ENCODE results near the gene THRAP3.

THRAP3 gene

GRCh38 chr1:36303650-36304360 is 79.6 kb downstream of the THRAP3 start:
- Histone ChIP-seq H3K14ac (ENCODE audit: low read length) (no peak overlapping the region), H2AFZ (ENCODE audit: insufficient read depth, low read length, poor library complexity) (no peak overlapping the region), H3K4ac (ENCODE audit: low read depth, low read length) (no peak overlapping the region), H2AK5ac (ENCODE audit: low read length) (no peak overlapping the region), H3K27me3 (ENCODE audit: insufficient read depth, low read length) (no peaks in the 10 kb centered on the region), H3K4me2 (ENCODE audit: low read length) (no peak overlapping the region), H3K36me3 (ENCODE audit: control insufficient read depth in 1 of 2, insufficient read depth in 2 of 2, low read length in 2 of 2) (peaks cover 29 to 45% of the 10 kb centered on the region in 2 experiments), H2BK120ac (ENCODE audit: insufficient read depth, low read length, poor library complexity) (no peak overlapping the region), H3K9me3 (ENCODE audit: insufficient read depth, low read depth, low read length) (peaks cover 2% of the 10 kb centered on the region), H3K9ac (ENCODE audit: low read length) (no peak overlapping the region), H3K79me2 (ENCODE audit: control insufficient read depth, insufficient read depth, low read length, poor library complexity) (peaks cover 3% of the 10 kb centered on the region), H3K18ac (ENCODE audit: low read length) (no peak overlapping the region), H3K4me1 (ENCODE audit: control insufficient read depth in 1 of 2, insufficient read depth in 2 of 2, low read length in 2 of 2) (peaks cover 13 to 16% of the 10 kb centered on the region in 2 experiments), H4K12ac (ENCODE audit: low read depth, low read length) (no peak overlapping the region), H3K79me1 (ENCODE audit: low read length) (peaks cover 5% of the 10 kb centered on the region), H2BK12ac (ENCODE audit: low read length) (no peak overlapping the region), H3K23ac (ENCODE audit: low read length) (no peak overlapping the region), H4K8ac (ENCODE audit: low read depth, low read length) (no peak overlapping the region), H3K4me3 (ENCODE audit: low read depth, low read length) (no peak overlapping the region), H4K91ac (ENCODE audit: low read depth, low read length) (no peak overlapping the region), H2BK5ac (ENCODE audit: low read depth, low read length, poor library complexity) (no peak overlapping the region), H3K27ac (ENCODE audit: low read depth, low read length) (no peak overlapping the region)
- no CpG with 5 or more reads among the region's 23 CpGs for WGBS (ENCODE audit: extremely low coverage, insufficient coverage, insufficient read length)
- no peak for DNase-seq

DNA sequence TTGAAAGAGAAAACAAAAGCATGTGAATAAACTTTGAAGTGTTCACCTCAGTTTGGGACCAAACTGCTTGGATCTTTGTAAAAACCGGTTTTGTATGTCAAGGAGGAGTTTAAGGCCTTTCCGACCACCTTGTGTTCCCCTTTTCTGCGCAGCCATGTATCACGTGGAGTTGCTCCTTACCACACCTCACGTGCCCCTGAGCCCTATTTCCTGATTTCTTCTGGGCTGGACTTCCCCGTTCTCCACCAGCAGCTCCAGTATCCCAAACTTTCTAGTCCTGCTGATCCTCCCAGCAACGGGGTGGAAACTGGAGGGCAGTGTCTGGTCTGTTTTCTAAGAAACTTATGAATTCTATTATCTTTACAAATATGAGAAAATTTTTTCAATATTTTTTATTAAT is 80.3 kb downstream of the THRAP3 start:
- Histone ChIP-seq H2AK5ac (ENCODE audit: low read length) (no peak overlapping the region), H2AFZ (ENCODE audit: insufficient read depth, low read length, poor library complexity) (no peak overlapping the region), H3K79me1 (ENCODE audit: low read length) (peaks cover 5% of the 10 kb centered on the region), H2BK120ac (ENCODE audit: insufficient read depth, low read length, poor library complexity) (no peak overlapping the region), H3K4me3 (ENCODE audit: low read depth, low read length) (no peak overlapping the region), H3K27me3 (ENCODE audit: insufficient read depth, low read length) (no peaks in the 10 kb centered on the region), H4K8ac (ENCODE audit: low read depth, low read length) (no peak overlapping the region), H2BK12ac (ENCODE audit: low read length) (no peak overlapping the region), H3K27ac (ENCODE audit: low read depth, low read length) (no peak overlapping the region), H3K14ac (ENCODE audit: low read length) (no peak overlapping the region), H4K91ac (ENCODE audit: low read depth, low read length) (no peak overlapping the region), H4K12ac (ENCODE audit: low read depth, low read length) (no peak overlapping the region), H3K9me3 (ENCODE audit: insufficient read depth, low read depth, low read length) (peaks cover 2% of the 10 kb centered on the region), H3K4me2 (ENCODE audit: low read length) (no peak overlapping the region), H3K9ac (ENCODE audit: low read length) (no peak overlapping the region), H3K36me3 (ENCODE audit: control insufficient read depth in 1 of 2, insufficient read depth in 2 of 2, low read length in 2 of 2) (peaks cover 31 to 47% of the 10 kb centered on the region in 2 experiments), H3K4me1 (ENCODE audit: control insufficient read depth in 1 of 2, insufficient read depth in 2 of 2, low read length in 2 of 2) (peaks cover 13 to 16% of the 10 kb centered on the region in 2 experiments), H3K79me2 (ENCODE audit: control insufficient read depth, insufficient read depth, low read length, poor library complexity) (peaks cover 3% of the 10 kb centered on the region), H3K4ac (ENCODE audit: low read depth, low read length) (no peak overlapping the region), H3K23ac (ENCODE audit: low read length) (no peak overlapping the region), H2BK5ac (ENCODE audit: low read depth, low read length, poor library complexity) (no peak overlapping the region), H3K18ac (ENCODE audit: low read length) (no peak overlapping the region)
- WGBS (ENCODE audit: extremely low coverage, insufficient coverage, insufficient read length): no CpG with 5 or more reads among the region's 7 CpGs
- peak in 1 of 2 donors; percentile 30 for DNase-seq

GRCh38 chr1:36304970-36305914 is 81.0 kb downstream of the THRAP3 start:
- no peak overlapping the region for H3K14ac ChIP-seq (ENCODE audit: low read length)
- peaks cover 5% of the 10 kb centered on the region for H3K79me1 ChIP-seq (ENCODE audit: low read length)
- peak overlapping the region; percentile 21 for H2BK120ac ChIP-seq (ENCODE audit: insufficient read depth, low read length, poor library complexity)
- DNase-seq: no peak
- peak overlapping the region; percentile 12 for H4K12ac ChIP-seq (ENCODE audit: low read depth, low read length)
- H3K9me3 ChIP-seq (ENCODE audit: insufficient read depth, low read depth, low read length): peaks cover 2% of the 10 kb centered on the region
- peak overlapping the region; percentile 93 for H3K4me2 ChIP-seq (ENCODE audit: low read length)
- peaks cover 31 to 46% of the 10 kb centered on the region in 2 experiments for H3K36me3 ChIP-seq (ENCODE audit: control insufficient read depth in 1 of 2, insufficient read depth in 2 of 2, low read length in 2 of 2)
- H3K27ac ChIP-seq (ENCODE audit: low read depth, low read length): peak overlapping the region; percentile 71
- no peak overlapping the region for H3K4me3 ChIP-seq (ENCODE audit: low read depth, low read length)
- WGBS (ENCODE audit: extremely low coverage, insufficient coverage, insufficient read length): no CpG with 5 or more reads among the region's 10 CpGs
- H3K18ac ChIP-seq (ENCODE audit: low read length): no peak overlapping the region
- H4K91ac ChIP-seq (ENCODE audit: low read depth, low read length): no peak overlapping the region
- no peak overlapping the region for H3K9ac ChIP-seq (ENCODE audit: low read length)
- no peak overlapping the region for H2AFZ ChIP-seq (ENCODE audit: insufficient read depth, low read length, poor library complexity)
- peaks cover 3% of the 10 kb centered on the region for H3K79me2 ChIP-seq (ENCODE audit: control insufficient read depth, insufficient read depth, low read length, poor library complexity)
- peaks cover 13 to 16% of the 10 kb centered on the region in 2 experiments for H3K4me1 ChIP-seq (ENCODE audit: control insufficient read depth in 1 of 2, insufficient read depth in 2 of 2, low read length in 2 of 2)
- H3K27me3 ChIP-seq (ENCODE audit: insufficient read depth, low read length): no peaks in the 10 kb centered on the region
- no peak overlapping the region for H2BK12ac ChIP-seq (ENCODE audit: low read length)
- H3K23ac ChIP-seq (ENCODE audit: low read length): no peak overlapping the region
- H4K8ac ChIP-seq (ENCODE audit: low read depth, low read length): no peak overlapping the region
- H3K4ac ChIP-seq (ENCODE audit: low read depth, low read length): no peak overlapping the region
- no peak overlapping the region for H2AK5ac ChIP-seq (ENCODE audit: low read length)
- H2BK5ac ChIP-seq (ENCODE audit: low read depth, low read length, poor library complexity): no peak overlapping the region

- Histone ChIP-seq H3K4me3 (ENCODE audit: low read depth, low read length) (no peak overlapping the region), H2BK120ac (ENCODE audit: insufficient read depth, low read length, poor library complexity) (no peak overlapping the region), H4K8ac (ENCODE audit: low read depth, low read length) (no peak overlapping the region), H3K36me3 (ENCODE audit: control insufficient read depth in 1 of 2, insufficient read depth in 2 of 2, low read length in 2 of 2) (peaks cover 29 to 41% of the 10 kb centered on the region in 2 experiments), H3K4me1 (ENCODE audit: control insufficient read depth in 1 of 2, insufficient read depth in 2 of 2, low read length in 2 of 2) (peaks cover 13 to 16% of the 10 kb centered on the region in 2 experiments), H2BK5ac (ENCODE audit: low read depth, low read length, poor library complexity) (no peak overlapping the region), H4K12ac (ENCODE audit: low read depth, low read length) (peak overlapping the region; percentile 17), H2AFZ (ENCODE audit: insufficient read depth, low read length, poor library complexity) (peak overlapping the region; percentile 23), H3K4ac (ENCODE audit: low read depth, low read length) (no peak overlapping the region), H2AK5ac (ENCODE audit: low read length) (no peak overlapping the region), H3K4me2 (ENCODE audit: low read length) (peak overlapping the region; percentile 93), H3K9me3 (ENCODE audit: insufficient read depth, low read depth, low read length) (peaks cover 2% of the 10 kb centered on the region), H4K91ac (ENCODE audit: low read depth, low read length) (no peak overlapping the region), H3K14ac (ENCODE audit: low read length) (no peak overlapping the region), H3K79me2 (ENCODE audit: control insufficient read depth, insufficient read depth, low read length, poor library complexity) (peaks cover 3% of the 10 kb centered on the region), H3K27me3 (ENCODE audit: insufficient read depth, low read length) (no peaks in the 10 kb centered on the region), H2BK12ac (ENCODE audit: low read length) (no peak overlapping the region), H3K27ac (ENCODE audit: low read depth, low read length) (peak overlapping the region; percentile 71), H3K79me1 (ENCODE audit: low read length) (peaks cover 5% of the 10 kb centered on the region), H3K23ac (ENCODE audit: low read length) (no peak overlapping the region), H3K9ac (ENCODE audit: low read length) (no peak overlapping the region), H3K18ac (ENCODE audit: low read length) (peak overlapping the region; percentile 4)
- no CpG with 5 or more reads among the region's 7 CpGs for WGBS (ENCODE audit: extremely low coverage, insufficient coverage, insufficient read length)
- no peak for DNase-seq
Observed at GRCh38 chr1:36305915-36306209, 81.6 kb downstream of the THRAP3 start.

Data from trophoblast cell (in vitro differentiated cells and primary cell).